HepG2 (cell line): ENCODE measurements around the gene DLL4. TPM values are rescaled to one million over a fixed set of nuclear protein-coding genes. Genes with fewer than 3 reads are reported as not detected.

Source experiments
- ATAC-seq: fragments of 200-7000 bp; cut with Tn5 transposase; 3 replicates; pipeline ENCODE4 v1.9.1; 2020; ENCODE audit warnings: mild to moderate bottlenecking, moderate library complexity
- BruUV-seq: library from RNA; stranded (reverse); fragments of 400-500 nt; replicated peaks from 2 replicates; lab custom pipeline; 2021; lab: Mats Ljungman, UMichigan
- CTCF ChIA-PET: fragments of 300-600 bp; formaldehyde crosslinking; extraction: SDS; loops from one replicate; lab custom pipeline; 2021; ENCODE audit warnings: low total read pairs, inconsistent platforms, low intra/inter-chr PET ratio; lab: Yijun Ruan, JAX
- POLR2A ChIA-PET: fragments of 350-600 bp; sonication (Branson Sonifier 250); formaldehyde crosslinking; loops from one replicate; lab custom pipeline; 2020; ENCODE audit warnings: antibody characterized with exemption, inconsistent platforms; lab: Yijun Ruan, JAX
- DNase-seq: peaks from one replicate; pipeline ENCODE4 v3.0.0-alpha.2; 2015; ENCODE audit warnings: low spot score
- FAIRE-seq: peaks from 3 replicates; lab custom pipeline; 2011; peaks lifted over from hg19 to GRCh38; lab: Jason Lieb, UNC
- H2AFZ ChIP-seq: one replicate; pipeline ENCODE4 v1.6.1; 2011; ENCODE audit warnings: low read length, inconsistent platforms
- H3K27ac ChIP-seq: fragments of 300-600 bp; 3 replicates; pipeline ENCODE4 v1.8.0; 2011; ENCODE audit warnings: mixed run types, mild to moderate bottlenecking, mixed read lengths, low read length, inconsistent platforms; ENCODE audit not compliant: insufficient read depth; ENCODE audit errors: extremely low read length
- H3K27me3 ChIP-seq, 2 experiments: fragments of 200-600 bp in 1 of 2; 2 replicates in 1 of 2; 3 replicates in 1 of 2; pipeline versions ENCODE4 v1.6.0 to v1.8.0; 2011; ENCODE audit warnings: low read length in 2 of 2, mild to moderate bottlenecking in 2 of 2, moderate library complexity in 2 of 2, inconsistent platforms in 1 of 2; ENCODE audit not compliant: insufficient read depth in 2 of 2, control insufficient read depth in 1 of 2
- H3K36me3 ChIP-seq, 2 experiments: fragments of 200-600 bp in 1 of 2; replicated peaks in 1 of 2; 2 replicates in 1 of 2; 3 replicates in 1 of 2; pipeline versions ENCODE4 v1.5.1 to v1.8.0; 2011; ENCODE audit warnings: low read length in 2 of 2, inconsistent platforms in 1 of 2; ENCODE audit not compliant: insufficient read depth in 2 of 2, control insufficient read depth in 1 of 2
- H3K4me1 ChIP-seq: 2 replicates; pipeline ENCODE4 v1.5.1; 2012; ENCODE audit warnings: low read length, inconsistent platforms; ENCODE audit not compliant: insufficient read depth
- H3K4me2 ChIP-seq: 2 replicates; pipeline ENCODE4 v1.6.0; 2011; ENCODE audit warnings: low read depth, low read length, inconsistent platforms
- H3K4me3 ChIP-seq, 3 experiments: fragments of 200-600 bp in 1 of 3; sonication (generic), shearing (Covaris generic) in 1 of 3; replicated peaks in 1 of 3; 2 replicates each; pipeline ENCODE4 v1.5.1; 2011 to 2016; ENCODE audit warnings: low read length in 3 of 3, inconsistent platforms in 2 of 3, low read depth in 2 of 3, mild to moderate bottlenecking in 2 of 3, control low read depth in 1 of 3, mixed read lengths in 1 of 3; ENCODE audit not compliant: insufficient read depth in 1 of 3
- H3K79me2 ChIP-seq: one replicate; pipeline ENCODE4 v1.6.1; 2011; ENCODE audit warnings: low read length, inconsistent platforms; ENCODE audit not compliant: insufficient read depth
- H3K9ac ChIP-seq: 2 replicates; pipeline ENCODE4 v1.6.0; 2011; ENCODE audit warnings: mild to moderate bottlenecking, low read depth, low read length, inconsistent platforms; ENCODE audit not compliant: insufficient read depth
- H3K9me3 ChIP-seq: 2 replicates; pipeline ENCODE4 v1.5.1; 2012; ENCODE audit warnings: mild to moderate bottlenecking, low read length
- H4K20me1 ChIP-seq: 2 replicates; pipeline ENCODE4 v1.6.0; 2011; ENCODE audit warnings: inconsistent platforms, mild to moderate bottlenecking, low read length, moderate library complexity; ENCODE audit not compliant: insufficient read depth
- AGO2 ChIP-seq: fragments of 200-400 bp; formaldehyde crosslinking; optimal IDR thresholded peaks from 2 replicates; pipeline ENCODE3; 2017; ENCODE audit warnings: mild to moderate bottlenecking, low read depth, low read length, moderate library complexity
- HOXA9 ChIP-seq: sonication (generic); formaldehyde crosslinking; IDR thresholded peaks from 2 replicates; pipeline ENCODE4 v1.8.1; 2022; ENCODE audit warnings: missing genetic modification reagents, mild to moderate bottlenecking, moderate library complexity, borderline replicate concordance
- MTA1 ChIP-seq: sonication (generic); formaldehyde crosslinking; IDR thresholded peaks from 2 replicates; pipeline ENCODE4 v1.4.0; 2020; ENCODE audit warnings: missing genetic modification reagents, mild to moderate bottlenecking, borderline replicate concordance
- NRL ChIP-seq: sonication (generic); formaldehyde crosslinking; IDR thresholded peaks from 2 replicates; pipeline ENCODE4 v1.5.0; 2020; ENCODE audit warnings: missing genetic modification reagents, mild to moderate bottlenecking, moderate library complexity, borderline replicate concordance
- RBFOX2 ChIP-seq: fragments of 200-400 bp; formaldehyde crosslinking; IDR thresholded peaks from 2 replicates; pipeline ENCODE4 v1.6.1; 2017; ENCODE audit warnings: low read depth, mild to moderate bottlenecking, low read length
- ZC3H13 ChIP-seq: sonication (generic); formaldehyde crosslinking; IDR thresholded peaks from 2 replicates; pipeline ENCODE4 v1.8.1; 2023; ENCODE audit warnings: mild to moderate bottlenecking, missing genetic modification reagents, moderate library complexity
- ZNF432 ChIP-seq: sonication (generic); formaldehyde crosslinking; IDR thresholded peaks from 2 replicates; pipeline ENCODE4 v1.5.0; 2020; ENCODE audit warnings: missing genetic modification reagents, mild to moderate bottlenecking, borderline replicate concordance
- ZNF564 ChIP-seq: sonication (generic); formaldehyde crosslinking; IDR thresholded peaks from 2 replicates; pipeline ENCODE4 v1.8.1; 2023; ENCODE audit warnings: mild to moderate bottlenecking, missing genetic modification reagents
- ZNF569 ChIP-seq: sonication (generic); formaldehyde crosslinking; IDR thresholded peaks from 2 replicates; pipeline ENCODE4 v1.5.0; 2020; ENCODE audit warnings: mild to moderate bottlenecking, missing genetic modification reagents, moderate library complexity, borderline replicate concordance
- ZNF598 ChIP-seq: sonication (generic); formaldehyde crosslinking; IDR thresholded peaks from 2 replicates; pipeline ENCODE4 v1.5.1; 2020; ENCODE audit warnings: mild to moderate bottlenecking, missing genetic modification reagents, borderline replicate concordance
- WGBS: methylation state at CpG from one replicate; pipeline ENCODE4 v1.1.6; 2017; ENCODE audit warnings: low lambda C conversion rate; 5-methylcytosine and 5-hydroxymethylcytosine counted together
- in situ Hi-C: cut with HindIII; loops from 2 replicates; pipeline ENCODE4 v1.10.0; 2017; ENCODE audit warnings: low pct_unique_long_range_greater_than_20kb; ENCODE audit not compliant: extremely low pct_ligation_motif_present
- intact Hi-C: fragments of 100-400 bp; cut with micrococcal nuclease; formaldehyde crosslinking; loops from one replicate; pipeline ENCODE4 v1.10.0; 2022; ENCODE audit not compliant: unreplicated experiment
- polyA plus RNA-seq, 8 experiments: library from polyadenylated mRNA; depleted of rRNA in 3 of 8; stranded (reverse) in 7 of 8; unstranded in 1 of 8; fragments of >200 nt; fragmentation: Illumina TruSeq in 4 of 8; extraction: Trizol in 4 of 8; gene quantifications; 2 replicates each; pipeline versions ENCODE4 v1.2.1 to v1.2.3, GENCODE V29; 2011 to 2016; ENCODE audit warnings: low read depth in 4 of 8, missing spikeins in 1 of 8, mixed read lengths in 1 of 8; ENCODE audit not compliant: insufficient read depth in 1 of 8
- total RNA-seq, 5 experiments: library from RNA; depleted of rRNA; stranded (reverse); fragments of >200 nt; fragmentation: Illumina TruSeq; extraction: Trizol; gene quantifications; 2 replicates each; pipeline ENCODE4 v1.2.3, GENCODE V29; 2016; ENCODE audit warnings: low read depth in 1 of 5
- TF ChIP-seq, protein P1 (sequence below): sonication (generic); formaldehyde crosslinking; IDR thresholded peaks from 2 replicates; pipeline ENCODE4 v1.5.1; 2020; ENCODE audit warnings: mild to moderate bottlenecking, missing genetic modification reagents, moderate library complexity
- TF ChIP-seq, protein P2 (sequence below): sonication (generic); formaldehyde crosslinking; IDR thresholded peaks from 2 replicates; pipeline ENCODE4 v1.5.0; 2020; ENCODE audit warnings: missing genetic modification reagents

Gene DLL4
- total and polyA plus RNA-seq, 2 of the 13 experiments (the other 11 are each of a cell fraction or from before 2014, with no cell fraction given) = 0.20 to 0.25 TPM

DNA sequence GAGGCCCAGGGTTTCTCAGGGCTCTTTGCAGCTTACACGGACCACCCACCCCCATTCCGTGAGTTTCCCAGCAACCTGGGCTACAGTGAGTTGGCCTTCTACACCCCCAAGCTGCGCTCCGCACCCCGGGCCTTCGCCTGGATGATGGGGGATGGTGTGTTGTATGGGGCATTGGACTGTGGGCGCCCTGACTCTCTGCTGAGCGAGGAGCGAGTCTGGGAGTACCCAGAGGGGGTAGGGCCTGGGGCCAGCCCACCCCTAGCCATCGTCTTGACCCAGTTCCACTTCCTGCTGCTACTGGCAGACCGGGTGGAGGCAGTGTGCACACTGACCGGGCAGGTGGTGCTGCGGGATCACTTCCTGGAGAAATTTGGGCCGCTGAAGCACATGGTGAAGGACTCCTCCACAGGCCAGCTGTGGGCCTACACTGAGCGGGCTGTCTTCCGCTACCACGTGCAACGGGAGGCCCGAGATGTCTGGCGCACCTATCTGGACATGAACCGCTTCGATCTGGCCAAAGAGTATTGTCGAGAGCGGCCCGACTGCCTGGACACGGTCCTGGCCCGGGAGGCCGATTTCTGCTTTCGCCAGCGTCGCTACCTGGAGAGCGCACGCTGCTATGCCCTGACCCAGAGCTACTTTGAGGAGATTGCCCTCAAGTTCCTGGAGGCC lies 29.5 kb upstream of the DLL4 start:
- TF ChIP-seq ZNF569 (no peak), RBFOX2 (peak; percentile 15; the same call in 1 of the 2 replicates)
- intact Hi-C loops (no loop called here), in situ Hi-C loops (loop anchor here (5.0 to 10.0 kb wide), 3 partner anchors 205 to 315 kb away; partner anchors contain the start of gene RAD51)
- ATAC-seq = no peak
- Histone ChIP-seq H3K4me1 (peaks cover 11% of the 10 kb centered on the region), H3K9ac (no peak overlapping the region), H3K36me3 (peaks cover 26 to 55% of the 10 kb centered on the region in 2 experiments), H4K20me1 (no peaks in the 10 kb centered on the region), H3K79me2 (peaks cover 14% of the 10 kb centered on the region), H2AFZ (no peak overlapping the region), H3K9me3 (no peaks in the 10 kb centered on the region), H3K27me3 (no peaks in the 10 kb centered on the region), H3K27ac (no peak overlapping the region), H3K4me3 (no peak overlapping the region), H3K4me2 (no peak overlapping the region)
- 98% methylated on average over 19 of the region's 33 CpGs for WGBS
- POLR2A ChIA-PET = no interaction called here
- DNase-seq = no peak
- no TSS peak for BruUV-seq
- FAIRE-seq = no peak
- CTCF ChIA-PET = no interaction called here

DNA sequence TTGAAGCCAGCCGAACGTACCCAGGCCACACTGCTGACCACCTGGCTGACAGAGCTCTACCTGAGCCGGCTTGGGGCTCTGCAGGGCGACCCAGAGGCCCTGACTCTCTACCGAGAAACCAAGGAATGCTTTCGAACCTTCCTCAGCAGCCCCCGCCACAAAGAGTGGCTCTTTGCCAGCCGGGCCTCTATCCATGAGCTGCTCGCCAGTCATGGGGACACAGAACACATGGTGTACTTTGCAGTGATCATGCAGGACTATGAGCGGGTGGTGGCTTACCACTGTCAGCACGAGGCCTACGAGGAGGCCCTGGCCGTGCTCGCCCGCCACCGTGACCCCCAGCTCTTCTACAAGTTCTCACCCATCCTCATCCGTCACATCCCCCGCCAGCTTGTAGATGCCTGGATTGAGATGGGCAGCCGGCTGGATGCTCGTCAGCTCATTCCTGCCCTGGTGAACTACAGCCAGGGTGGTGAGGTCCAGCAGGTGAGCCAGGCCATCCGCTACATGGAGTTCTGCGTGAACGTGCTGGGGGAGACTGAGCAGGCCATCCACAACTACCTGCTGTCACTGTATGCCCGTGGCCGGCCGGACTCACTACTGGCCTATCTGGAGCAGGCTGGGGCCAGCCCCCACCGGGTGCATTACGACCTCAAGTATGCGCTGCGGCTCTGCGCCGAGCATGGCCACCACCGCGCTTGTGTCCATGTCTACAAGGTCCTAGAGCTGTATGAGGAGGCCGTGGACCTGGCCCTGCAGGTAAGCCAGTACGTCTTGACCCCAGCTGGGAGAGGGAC lies 28.7 kb upstream of the DLL4 start:
- ChIA-PET CTCF (no interaction called here), POLR2A (no interaction called here)
- in situ Hi-C loops (loop anchor here (5.0 kb wide), 1 partner anchor 282 kb away; no protein-coding TSS in a partner anchor), intact Hi-C loops (no loop called here)
- no peaks in the 10 kb centered on the region for H4K20me1 ChIP-seq
- H3K4me2 ChIP-seq = no peak overlapping the region
- DNase-seq (no peak), ATAC-seq (no peak), FAIRE-seq (no peak)
- no peaks in the 10 kb centered on the region for H3K27me3 ChIP-seq
- WGBS = 98% methylated on average over 15 of the region's 36 CpGs
- no peaks in the 10 kb centered on the region for H3K9me3 ChIP-seq
- BruUV-seq = no TSS peak
- H3K79me2 ChIP-seq = peaks cover 6% of the 10 kb centered on the region
- H3K4me1 ChIP-seq = peaks cover 9% of the 10 kb centered on the region
- H3K36me3 ChIP-seq = peaks cover 26 to 55% of the 10 kb centered on the region in 2 experiments
- TF ChIP-seq HOXA9 (CRISPR knock-in tag) = no peak
- TF ChIP-seq ZNF598 = no peak
- TF ChIP-seq, protein P1, sequence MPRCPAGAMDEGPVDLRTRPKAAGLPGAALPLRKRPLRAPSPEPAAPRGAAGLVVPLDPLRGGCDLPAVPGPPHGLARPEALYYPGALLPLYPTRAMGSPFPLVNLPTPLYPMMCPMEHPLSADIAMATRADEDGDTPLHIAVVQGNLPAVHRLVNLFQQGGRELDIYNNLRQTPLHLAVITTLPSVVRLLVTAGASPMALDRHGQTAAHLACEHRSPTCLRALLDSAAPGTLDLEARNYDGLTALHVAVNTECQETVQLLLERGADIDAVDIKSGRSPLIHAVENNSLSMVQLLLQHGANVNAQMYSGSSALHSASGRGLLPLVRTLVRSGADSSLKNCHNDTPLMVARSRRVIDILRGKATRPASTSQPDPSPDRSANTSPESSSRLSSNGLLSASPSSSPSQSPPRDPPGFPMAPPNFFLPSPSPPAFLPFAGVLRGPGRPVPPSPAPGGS (CRISPR knock-in tag) = no peak
- 0 out of 2 replicates have a peak, but pooled peaks have one; percentile 36 for TF ChIP-seq ZC3H13 (CRISPR knock-in tag)
- no peak for TF ChIP-seq MTA1
- no peak for TF ChIP-seq ZNF564 (CRISPR knock-in tag)
- no peak for TF ChIP-seq NRL (CRISPR knock-in tag)
- no peak for TF ChIP-seq ZNF432 (CRISPR knock-in tag)
- TF ChIP-seq RBFOX2 = 0 out of 2 replicates have a peak, but pooled peaks have one; percentile 33
- peak; percentile 21 for TF ChIP-seq AGO2
- TF ChIP-seq, protein P2, sequence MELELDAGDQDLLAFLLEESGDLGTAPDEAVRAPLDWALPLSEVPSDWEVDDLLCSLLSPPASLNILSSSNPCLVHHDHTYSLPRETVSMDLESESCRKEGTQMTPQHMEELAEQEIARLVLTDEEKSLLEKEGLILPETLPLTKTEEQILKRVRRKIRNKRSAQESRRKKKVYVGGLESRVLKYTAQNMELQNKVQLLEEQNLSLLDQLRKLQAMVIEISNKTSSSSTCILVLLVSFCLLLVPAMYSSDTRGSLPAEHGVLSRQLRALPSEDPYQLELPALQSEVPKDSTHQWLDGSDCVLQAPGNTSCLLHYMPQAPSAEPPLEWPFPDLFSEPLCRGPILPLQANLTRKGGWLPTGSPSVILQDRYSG = no peak
- H3K4me3 ChIP-seq = no peak overlapping the region
- H2AFZ ChIP-seq = no peak overlapping the region
- no peak overlapping the region for H3K9ac ChIP-seq
- no peak overlapping the region for H3K27ac ChIP-seq
